CD4-positive, alpha-beta T cell treated with Interleukin-10 for 1 hour (primary cell): ENCODE measurements around the gene PTPN5.

Experiments used
- DNase-seq: peaks from one replicate; pipeline ENCODE4 v3.0.0-alpha.2; 2020

The PTPN5 gene

GRCh38 chr11:18736590-18737148 lies 54.9 kb downstream of the PTPN5 start:
- no peak for DNase-seq

- DNase-seq, result no peak
Observed at GRCh38 chr11:18733202-18733601, 58.4 kb downstream of the PTPN5 start.

DNA sequence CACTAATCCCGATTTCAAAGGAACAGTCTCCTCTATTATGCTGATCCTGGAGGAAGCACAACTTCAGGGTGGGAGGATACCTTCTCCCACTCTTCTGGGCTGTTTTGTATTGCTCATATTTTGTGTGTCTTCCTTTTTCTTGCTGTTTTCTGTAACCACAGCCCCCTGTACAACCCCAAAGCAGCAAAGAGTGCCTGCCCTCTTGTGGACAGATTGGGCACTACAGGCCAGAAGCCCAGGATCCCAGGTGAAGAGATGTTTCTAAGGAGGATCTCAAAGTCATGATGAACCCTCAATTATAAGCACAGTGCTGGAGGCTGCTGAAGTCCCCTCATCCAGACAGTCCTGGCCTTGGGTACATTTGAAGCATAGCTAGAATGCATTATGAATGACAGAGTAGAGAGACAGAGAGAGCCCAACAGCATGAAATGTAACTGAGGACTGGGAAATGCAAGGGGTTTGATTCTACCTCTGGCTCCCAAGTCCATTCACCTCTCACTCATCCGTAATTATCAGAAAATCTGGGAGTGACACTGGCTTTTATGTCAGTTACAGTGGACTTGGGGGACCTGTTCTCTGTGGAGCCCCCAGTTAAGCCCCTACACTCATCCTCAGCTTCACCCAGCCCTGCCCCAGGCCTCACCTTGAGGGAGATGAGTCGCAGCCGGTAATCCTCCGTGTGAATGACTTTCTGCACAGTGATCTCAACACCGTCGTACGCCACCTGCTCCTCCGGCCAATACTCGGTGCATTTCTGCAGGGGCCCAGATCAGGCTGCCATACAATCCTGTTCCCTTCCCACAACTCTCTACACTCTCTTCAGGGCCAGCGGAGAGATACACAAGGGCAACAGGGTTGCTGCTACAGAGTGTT lies 59.4 kb downstream of the PTPN5 start:
- peak; percentile 73 for DNase-seq

DNA sequence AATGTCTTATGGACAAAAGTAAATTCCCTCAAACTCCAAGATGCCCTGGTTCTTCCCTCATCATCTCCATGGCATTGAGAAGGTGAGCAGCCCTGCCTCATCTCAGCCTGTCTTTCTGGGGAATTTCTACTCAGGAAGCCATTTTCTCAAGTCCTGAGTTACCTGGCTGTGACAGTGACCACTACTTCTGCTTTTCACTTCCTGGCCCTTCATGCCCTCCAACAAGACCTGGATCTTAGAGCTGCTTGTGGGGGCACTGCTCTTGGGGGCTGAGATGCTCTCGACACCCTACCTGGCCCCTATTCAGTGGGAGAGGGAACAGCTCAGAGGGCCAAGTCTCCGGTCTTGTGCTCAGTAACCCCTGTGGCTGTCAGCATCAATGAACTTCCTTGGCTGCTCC lies 60.2 kb downstream of the PTPN5 start:
- no peak for DNase-seq

DNA sequence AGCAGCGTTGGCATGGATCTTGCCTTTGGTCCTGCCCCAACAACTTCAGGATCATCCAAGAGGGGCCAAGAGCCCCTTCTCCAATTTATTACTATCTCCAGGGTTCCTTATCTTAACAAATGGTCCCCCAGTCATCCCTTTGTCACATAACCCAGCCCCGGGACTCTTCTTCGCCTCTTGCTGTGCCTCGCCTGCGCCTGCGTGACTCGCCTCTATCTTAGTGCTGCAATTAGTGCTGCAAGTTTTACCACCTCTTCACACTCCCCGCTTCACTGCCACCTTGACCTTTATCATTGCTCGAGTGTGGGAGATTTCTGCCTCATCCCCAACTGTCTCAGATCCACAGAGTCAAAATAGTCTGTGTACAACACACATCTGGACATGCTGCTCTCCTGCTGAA lies 61.6 kb downstream of the PTPN5 start:
- DNase-seq, result no peak

DNA sequence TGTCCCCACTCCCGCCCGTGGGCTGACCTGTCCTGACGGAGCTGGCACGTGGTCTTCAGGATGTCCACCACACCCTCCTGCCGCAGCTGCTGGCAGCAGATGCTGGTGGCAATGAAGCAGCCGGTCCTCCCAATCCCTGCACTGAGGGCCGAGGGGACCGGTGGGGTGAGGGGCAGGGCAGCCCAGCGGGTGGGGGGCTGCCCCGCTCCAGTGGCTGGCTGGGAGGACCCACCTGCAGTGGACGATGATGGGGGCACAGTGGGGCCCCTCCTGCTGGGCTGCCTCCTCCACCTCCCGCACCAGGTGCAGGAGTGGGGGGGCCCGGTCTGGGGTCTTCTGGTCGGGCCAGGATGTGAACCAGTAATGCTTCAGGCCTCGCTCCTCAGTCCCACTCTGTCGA lies 62.2 kb downstream of the PTPN5 start:
- no peak for DNase-seq

GRCh38 chr11:18728658-18729057 lies 62.9 kb downstream of the PTPN5 start:
- no peak for DNase-seq

DNA sequence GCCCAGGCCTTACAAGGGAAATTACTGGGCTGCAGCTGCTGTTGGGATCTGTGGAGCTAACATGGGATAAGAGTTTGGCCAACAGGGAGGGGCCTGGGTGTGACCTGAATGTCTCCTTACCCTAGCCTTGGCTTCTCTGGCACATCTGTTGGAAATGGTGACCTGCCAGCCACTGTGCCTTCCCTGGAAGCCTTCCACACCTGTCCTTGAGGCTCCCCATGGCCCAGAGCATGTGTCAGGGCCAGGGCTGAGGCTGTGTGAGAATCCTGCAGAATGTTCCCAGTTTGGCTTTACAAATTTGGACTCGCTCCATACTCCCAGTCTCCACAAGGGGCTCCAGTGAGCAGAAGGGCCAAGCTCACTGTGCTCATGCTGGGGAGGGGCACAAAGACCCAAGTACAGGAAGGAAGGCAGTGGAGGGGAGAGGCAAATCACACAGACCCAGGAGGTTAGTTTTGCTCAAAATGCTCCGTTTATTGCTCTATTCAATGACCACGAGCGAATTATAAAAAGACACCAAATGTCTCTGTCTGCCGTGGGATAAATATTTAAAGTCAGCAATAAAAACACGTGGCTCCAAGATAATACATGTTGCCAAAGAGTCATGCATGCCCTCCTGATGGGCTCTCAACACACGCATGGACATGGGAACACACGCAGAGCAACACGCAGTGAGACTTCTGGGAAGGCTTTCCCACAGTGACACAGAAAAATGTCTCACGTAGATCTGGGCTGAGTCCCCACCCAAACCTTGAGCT lies 63.9 kb downstream of the PTPN5 start:
- peak; percentile 58 for DNase-seq

GRCh38 chr11:18726040-18726439 lies 65.6 kb downstream of the PTPN5 start, which contains the start of gene IGSF22:
TSS of gene IGSF22 (minus strand) at chr11:18726188. CDS start at chr11:18724236, 1,952 bp downstream.
- no peak for DNase-seq

DNA sequence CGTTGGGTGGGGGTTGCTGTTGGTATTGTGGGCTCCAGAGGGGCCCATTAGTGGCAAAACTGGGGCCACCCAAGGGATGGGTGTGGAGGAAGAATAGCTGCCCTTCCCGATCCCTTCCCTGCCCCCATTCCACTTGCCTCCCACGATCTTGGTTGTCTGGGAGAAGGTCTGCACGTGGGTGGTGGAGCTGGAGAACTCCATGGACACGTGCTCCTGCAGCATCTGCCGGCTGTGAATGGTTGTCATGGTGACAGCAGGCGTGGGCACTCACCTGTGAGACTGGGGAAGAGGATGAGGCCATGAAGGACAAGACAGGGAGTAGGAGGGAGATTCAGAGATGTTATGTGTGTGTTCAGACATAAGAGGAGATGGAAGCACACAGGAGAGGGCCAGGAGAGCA lies 67.6 kb downstream of the PTPN5 start:
- DNase-seq, result no peak

DNA sequence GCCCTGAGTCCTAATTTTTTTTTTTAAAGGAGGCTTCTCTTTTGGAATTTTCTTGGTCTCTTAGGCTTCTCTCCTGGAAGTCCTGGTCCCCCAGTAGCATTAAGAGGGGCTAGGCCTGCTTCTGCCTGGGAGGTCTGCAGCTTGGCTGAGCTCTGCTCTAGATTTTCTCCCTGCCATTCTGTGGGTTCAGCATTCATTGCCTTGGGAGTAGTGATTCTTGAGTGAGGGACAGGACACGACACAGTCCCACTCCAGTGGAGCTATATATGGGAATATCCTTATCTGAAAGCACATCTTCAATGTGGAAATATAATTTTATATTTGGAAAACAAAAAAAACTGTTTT lies 69.3 kb downstream of the PTPN5 start:
- no peak for DNase-seq

DNA sequence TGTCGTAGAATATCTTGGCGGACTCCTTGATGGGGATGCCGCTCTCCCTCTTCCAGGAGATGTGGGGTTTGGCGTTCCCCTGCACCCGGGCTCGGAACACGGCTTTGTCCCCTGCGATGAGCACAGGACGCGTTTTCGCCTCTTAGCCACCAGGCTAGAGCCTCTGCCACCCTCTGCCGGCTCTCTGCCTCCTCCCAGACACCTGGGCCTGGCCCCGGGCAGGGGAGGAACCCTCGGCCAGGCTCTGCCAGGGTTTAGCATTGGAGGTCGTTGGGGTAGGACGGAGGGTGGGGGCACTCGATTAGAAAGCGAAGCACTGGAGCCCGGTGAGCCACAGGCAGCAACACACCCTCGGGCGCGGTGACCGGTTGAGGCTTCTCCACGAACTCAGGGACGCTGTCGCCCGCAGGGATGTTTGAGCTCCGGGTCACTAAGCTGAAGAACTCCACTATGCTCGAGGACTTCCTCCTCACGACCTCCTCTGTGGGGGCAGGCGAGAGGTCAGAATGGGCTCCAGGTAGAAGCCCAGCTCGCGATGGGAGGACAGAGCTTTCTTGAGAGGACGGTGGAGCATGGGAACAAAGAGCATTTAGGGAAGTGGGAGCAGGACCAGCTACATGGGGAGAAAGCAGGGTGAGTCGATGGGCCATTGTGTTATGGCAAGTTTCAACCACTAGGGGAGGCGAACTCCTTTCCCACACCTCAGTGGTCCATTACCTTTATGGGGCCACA lies 69.9 kb downstream of the PTPN5 start:
- DNase-seq, result peak; percentile 66

GRCh38 chr11:18720808-18721560 lies 70.6 kb downstream of the PTPN5 start:
- DNase-seq, result peak; percentile 87

- no peak for DNase-seq
Observed at GRCh38 chr11:18720091-18720807, 71.3 kb downstream of the PTPN5 start.

GRCh38 chr11:18715476-18715875 lies 76.1 kb downstream of the PTPN5 start:
- no peak for DNase-seq

GRCh38 chr11:18714443-18714780 lies 77.2 kb downstream of the PTPN5 start:
- no peak for DNase-seq

- no peak for DNase-seq
Observed at GRCh38 chr11:18713646-18714442, 77.8 kb downstream of the PTPN5 start.

DNA sequence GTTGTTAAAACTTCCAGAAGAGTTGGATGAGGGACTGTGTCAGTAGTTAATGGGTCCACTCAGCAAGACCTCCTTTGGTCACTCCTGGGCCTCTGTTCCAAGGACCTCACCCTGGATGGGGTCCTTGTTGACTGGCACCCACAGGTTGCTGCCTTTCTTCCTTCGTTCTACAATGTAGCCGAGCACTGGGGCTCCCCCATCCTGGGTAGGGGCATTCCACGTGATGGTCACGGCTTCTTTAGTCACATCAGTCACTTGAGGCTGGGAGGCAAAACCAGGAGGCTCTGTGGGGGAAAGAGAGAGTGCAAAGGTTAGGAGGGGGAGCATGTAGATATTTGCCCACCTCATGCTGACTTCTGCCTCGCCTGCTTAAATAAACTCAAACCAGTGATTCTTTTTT lies 81.1 kb downstream of the PTPN5 start:
- DNase-seq, result no peak

- DNase-seq, result no peak
Observed at GRCh38 chr11:18709414-18709813, 82.2 kb downstream of the PTPN5 start.

DNA sequence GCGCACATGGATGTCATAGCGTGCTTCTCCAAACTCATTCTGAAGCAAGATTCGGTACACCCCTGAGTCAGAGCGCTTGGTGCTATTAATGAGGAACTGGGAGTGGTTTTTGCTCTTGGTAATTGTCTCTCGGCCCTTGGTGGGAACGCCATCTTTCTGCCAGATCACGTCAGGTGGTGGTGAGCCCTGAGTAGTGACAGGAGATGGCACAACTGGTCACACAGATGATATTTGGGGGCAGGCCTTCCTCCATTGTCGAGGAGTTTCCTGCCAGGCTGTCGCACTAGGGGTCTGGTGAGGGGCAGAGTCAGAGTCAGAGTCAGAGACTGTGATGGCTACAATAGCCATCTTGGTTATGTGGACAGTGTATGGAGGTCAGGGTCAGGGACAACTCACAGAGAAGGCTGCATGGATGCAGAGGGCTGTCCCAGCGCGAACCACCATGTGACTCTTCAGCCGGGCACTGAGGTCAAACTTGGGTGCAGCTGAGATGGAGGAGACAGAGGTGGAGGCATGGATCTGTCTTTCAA lies 83.7 kb downstream of the PTPN5 start:
- no peak for DNase-seq
